Measurements from ENCODE around the gene L3MBTL3. TPM values are rescaled to one million over a fixed set of nuclear protein-coding genes. Genes with fewer than 3 reads are reported as not detected.

The L3MBTL3 gene
- total RNA-seq, 1 donor from 2014 or later, result 22.2 TPM

DNA sequence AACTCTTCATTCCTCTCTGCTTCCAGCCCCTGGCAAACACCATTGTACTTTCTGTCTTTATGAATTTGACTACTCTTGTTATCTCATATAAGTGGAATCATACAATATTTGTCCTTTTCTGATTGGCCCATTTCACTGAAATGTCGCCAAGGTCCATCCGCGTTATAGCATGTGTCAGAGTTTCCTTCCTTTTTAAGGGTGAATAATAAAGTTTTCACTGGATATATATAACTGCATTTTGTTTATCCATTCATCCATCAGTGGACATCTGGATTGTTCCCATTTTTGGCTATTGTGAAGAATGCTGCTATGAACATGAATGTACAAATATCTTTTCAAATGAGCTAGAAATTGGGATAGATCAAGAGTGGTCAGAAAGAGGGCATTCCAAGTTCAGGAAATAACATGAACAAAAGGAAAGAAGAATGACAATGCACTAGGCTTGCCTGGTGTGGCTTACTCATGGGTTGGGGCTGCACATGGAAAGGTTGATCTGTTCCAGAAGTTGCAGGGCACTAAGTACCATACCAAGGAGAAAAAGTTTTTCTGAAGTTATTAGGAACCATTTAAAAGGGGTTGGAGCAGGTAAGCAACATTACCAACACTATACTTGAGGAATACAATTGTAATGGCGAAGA lies 10.0 kb upstream of the L3MBTL3 start:
- Histone ChIP-seq H2AFZ (ENCODE audit: low read depth, low read length) (no peak overlapping the region), H3K79me2 (ENCODE audit: insufficient read depth, low read length) (no peaks in the 10 kb centered on the region), H3K36me3 (ENCODE audit: insufficient read depth, low read length) (no peaks in the 10 kb centered on the region), H3K27ac (ENCODE audit: low read depth, low read length) (no peak overlapping the region), H3K4me1 (ENCODE audit: insufficient read depth, low read length) (no peaks in the 10 kb centered on the region), H3K4me3 (ENCODE audit: insufficient read depth, low read depth, low read length) (no peak overlapping the region), H3K9me3 (ENCODE audit: insufficient read depth, low read depth, low read length) (no peaks in the 10 kb centered on the region), H3K4me2 (ENCODE audit: low read length) (no peak overlapping the region), H3K27me3 (ENCODE audit: insufficient read depth, low read length) (no peaks in the 10 kb centered on the region), H4K20me1 (ENCODE audit: insufficient read depth, low read length) (no peaks in the 10 kb centered on the region), H3K9ac (ENCODE audit: low read length) (no peak overlapping the region)
- DNase-seq (ENCODE audit: low read depth) (no peak), FAIRE-seq (no peak)
- Mint-ChIP-seq H3K9me3 (ENCODE audit: unreplicated experiment) (no peaks in the 10 kb centered on the region), H3K27ac (ENCODE audit: unreplicated experiment) (no peak overlapping the region), H3K27me3 (ENCODE audit: low read depth, unreplicated experiment) (no peaks in the 10 kb centered on the region), H3K4me1 (ENCODE audit: low read depth, unreplicated experiment) (no peaks in the 10 kb centered on the region), H3K36me3 (ENCODE audit: low read depth, unreplicated experiment) (peaks cover 3% of the 10 kb centered on the region), H3K4me3 (ENCODE audit: unreplicated experiment) (no peak overlapping the region)
- TF ChIP-seq, protein P1, sequence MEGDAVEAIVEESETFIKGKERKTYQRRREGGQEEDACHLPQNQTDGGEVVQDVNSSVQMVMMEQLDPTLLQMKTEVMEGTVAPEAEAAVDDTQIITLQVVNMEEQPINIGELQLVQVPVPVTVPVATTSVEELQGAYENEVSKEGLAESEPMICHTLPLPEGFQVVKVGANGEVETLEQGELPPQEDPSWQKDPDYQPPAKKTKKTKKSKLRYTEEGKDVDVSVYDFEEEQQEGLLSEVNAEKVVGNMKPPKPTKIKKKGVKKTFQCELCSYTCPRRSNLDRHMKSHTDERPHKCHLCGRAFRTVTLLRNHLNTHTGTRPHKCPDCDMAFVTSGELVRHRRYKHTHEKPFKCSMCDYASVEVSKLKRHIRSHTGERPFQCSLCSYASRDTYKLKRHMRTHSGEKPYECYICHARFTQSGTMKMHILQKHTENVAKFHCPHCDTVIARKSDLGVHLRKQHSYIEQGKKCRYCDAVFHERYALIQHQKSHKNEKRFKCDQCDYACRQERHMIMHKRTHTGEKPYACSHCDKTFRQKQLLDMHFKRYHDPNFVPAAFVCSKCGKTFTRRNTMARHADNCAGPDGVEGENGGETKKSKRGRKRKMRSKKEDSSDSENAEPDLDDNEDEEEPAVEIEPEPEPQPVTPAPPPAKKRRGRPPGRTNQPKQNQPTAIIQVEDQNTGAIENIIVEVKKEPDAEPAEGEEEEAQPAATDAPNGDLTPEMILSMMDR (IDR thresholded peaks at IDR 0.05; ENCODE audit: insufficient read depth, low read depth, low read length), result no peak
- TF ChIP-seq EZH2 (IDR thresholded peaks at IDR 0.05; ENCODE audit: insufficient read depth, low read length), result no peak

DNA sequence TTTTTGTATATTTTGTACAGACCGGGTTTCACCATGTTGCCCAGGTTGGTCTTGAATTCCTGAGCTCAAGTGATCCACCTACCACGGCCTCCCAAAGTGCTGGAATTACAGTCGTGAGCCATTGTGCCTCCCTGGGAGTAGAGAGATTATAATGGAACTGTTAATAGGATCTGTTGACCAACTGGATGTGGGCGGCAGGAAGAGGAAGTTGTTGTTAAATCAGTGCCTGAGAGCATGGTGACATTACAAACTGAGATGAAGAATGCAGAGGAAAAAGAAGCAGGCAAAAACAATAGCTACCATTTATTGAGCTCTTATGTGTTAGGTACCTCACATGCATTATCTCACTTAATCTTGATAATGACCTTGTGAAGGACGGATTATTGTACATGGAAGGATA lies 9.2 kb upstream of the L3MBTL3 start:
- TF ChIP-seq, protein P1 (IDR thresholded peaks at IDR 0.05; ENCODE audit: insufficient read depth, low read depth, low read length), result no peak
- TF ChIP-seq EZH2 (IDR thresholded peaks at IDR 0.05; ENCODE audit: insufficient read depth, low read length), result no peak
- no peaks in the 10 kb centered on the region for H3K9me3 ChIP-seq (ENCODE audit: insufficient read depth, low read depth, low read length)
- no peak overlapping the region for H3K9ac ChIP-seq (ENCODE audit: low read length)
- H3K4me2 ChIP-seq (ENCODE audit: low read length), result no peak overlapping the region
- H3K79me2 ChIP-seq (ENCODE audit: insufficient read depth, low read length), result no peaks in the 10 kb centered on the region
- FAIRE-seq (no peak), DNase-seq (ENCODE audit: low read depth) (no peak)
- no peak overlapping the region for H3K4me3 Mint-ChIP-seq (ENCODE audit: unreplicated experiment)
- no peaks in the 10 kb centered on the region for H3K9me3 Mint-ChIP-seq (ENCODE audit: unreplicated experiment)
- H2AFZ ChIP-seq (ENCODE audit: low read depth, low read length), result no peak overlapping the region
- H3K27me3 ChIP-seq (ENCODE audit: insufficient read depth, low read length), result no peaks in the 10 kb centered on the region
- H3K4me1 Mint-ChIP-seq (ENCODE audit: low read depth, unreplicated experiment), result no peaks in the 10 kb centered on the region
- peaks cover 3% of the 10 kb centered on the region for H3K36me3 Mint-ChIP-seq (ENCODE audit: low read depth, unreplicated experiment)
- no peaks in the 10 kb centered on the region for H3K27me3 Mint-ChIP-seq (ENCODE audit: low read depth, unreplicated experiment)
- H3K4me3 ChIP-seq (ENCODE audit: insufficient read depth, low read depth, low read length), result no peak overlapping the region
- no peaks in the 10 kb centered on the region for H3K4me1 ChIP-seq (ENCODE audit: insufficient read depth, low read length)
- H4K20me1 ChIP-seq (ENCODE audit: insufficient read depth, low read length), result no peaks in the 10 kb centered on the region
- H3K27ac Mint-ChIP-seq (ENCODE audit: unreplicated experiment), result no peak overlapping the region
- no peak overlapping the region for H3K27ac ChIP-seq (ENCODE audit: low read depth, low read length)
- H3K36me3 ChIP-seq (ENCODE audit: insufficient read depth, low read length), result no peaks in the 10 kb centered on the region

- TF ChIP-seq, protein P1 (IDR thresholded peaks at IDR 0.05; ENCODE audit: insufficient read depth, low read depth, low read length), result no peak
- no peak for TF ChIP-seq EZH2 (IDR thresholded peaks at IDR 0.05; ENCODE audit: insufficient read depth, low read length)
- Mint-ChIP-seq H3K27ac (ENCODE audit: unreplicated experiment) (no peak overlapping the region), H3K36me3 (ENCODE audit: low read depth, unreplicated experiment) (peaks cover 3% of the 10 kb centered on the region), H3K4me3 (ENCODE audit: unreplicated experiment) (no peak overlapping the region), H3K9me3 (ENCODE audit: unreplicated experiment) (no peaks in the 10 kb centered on the region), H3K27me3 (ENCODE audit: low read depth, unreplicated experiment) (peaks cover under 1% of the 10 kb centered on the region), H3K4me1 (ENCODE audit: low read depth, unreplicated experiment) (no peaks in the 10 kb centered on the region)
- FAIRE-seq (no peak), DNase-seq (ENCODE audit: low read depth) (no peak)
- no peak overlapping the region for H3K27ac ChIP-seq (ENCODE audit: low read depth, low read length)
- H2AFZ ChIP-seq (ENCODE audit: low read depth, low read length), result no peak overlapping the region
- H3K36me3 ChIP-seq (ENCODE audit: insufficient read depth, low read length), result no peaks in the 10 kb centered on the region
- H3K4me1 ChIP-seq (ENCODE audit: insufficient read depth, low read length), result no peaks in the 10 kb centered on the region
- no peaks in the 10 kb centered on the region for H3K27me3 ChIP-seq (ENCODE audit: insufficient read depth, low read length)
- no peak overlapping the region for H3K4me3 ChIP-seq (ENCODE audit: insufficient read depth, low read depth, low read length)
- no peaks in the 10 kb centered on the region for H3K79me2 ChIP-seq (ENCODE audit: insufficient read depth, low read length)
- H3K4me2 ChIP-seq (ENCODE audit: low read length), result no peak overlapping the region
- H3K9me3 ChIP-seq (ENCODE audit: insufficient read depth, low read depth, low read length), result no peaks in the 10 kb centered on the region
- no peaks in the 10 kb centered on the region for H4K20me1 ChIP-seq (ENCODE audit: insufficient read depth, low read length)
- no peak overlapping the region for H3K9ac ChIP-seq (ENCODE audit: low read length)
These were observed 8.0 kb upstream of the L3MBTL3 start for GRCh38 chr6:130010387-130010786.

All from astrocyte (in vitro differentiated cells and primary cell).